ENCODE measurements around the gene RAPGEF1.
"Not testable (repeated sequence)": the region's sequence is repeated elsewhere in the genome, so short reads cannot be mapped to it uniquely, and the experiment has no call there.

The RAPGEF1 gene

DNA sequence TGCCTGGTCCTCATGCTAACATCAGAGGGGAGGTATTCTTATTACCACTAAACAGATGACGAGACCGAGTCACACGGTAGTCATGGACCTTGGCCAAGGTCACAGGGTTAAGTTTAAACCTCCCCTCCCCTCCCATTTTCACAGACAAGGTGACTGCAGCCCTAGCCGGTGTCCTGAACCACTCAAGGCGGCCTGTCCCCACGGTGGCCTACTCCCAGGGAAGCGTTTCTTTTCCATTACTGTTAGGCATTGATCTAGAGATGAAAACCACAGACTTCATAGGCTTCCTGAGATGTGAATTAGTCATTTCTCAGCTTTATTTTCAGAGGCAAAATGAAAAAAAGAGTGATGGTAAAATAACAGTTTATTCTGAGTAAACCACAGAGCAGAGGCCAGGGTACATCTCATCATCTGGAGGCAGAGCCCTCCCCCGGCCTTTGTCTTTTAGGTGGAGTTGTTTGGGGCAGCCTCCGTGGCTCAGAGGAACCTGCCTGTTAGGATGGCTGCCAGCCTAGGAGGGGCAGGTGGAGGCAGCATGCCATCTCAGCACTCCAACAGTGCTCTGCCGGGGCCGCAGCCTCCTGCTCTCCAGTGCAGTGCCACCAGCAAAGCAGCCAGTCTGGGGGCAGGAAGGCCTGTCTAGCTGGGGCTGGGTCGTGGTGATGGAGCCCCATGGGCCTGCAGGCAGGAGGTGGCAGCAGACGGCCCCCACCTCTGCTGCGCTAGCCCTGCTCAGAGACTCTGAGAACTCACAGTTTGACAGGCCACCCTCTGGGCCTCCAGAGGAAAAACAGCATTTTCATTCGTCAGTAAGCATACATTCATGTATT, 71.2 kb downstream of the RAPGEF1 start:
- peak; percentile 73 to 76 for DNase-seq

DNA sequence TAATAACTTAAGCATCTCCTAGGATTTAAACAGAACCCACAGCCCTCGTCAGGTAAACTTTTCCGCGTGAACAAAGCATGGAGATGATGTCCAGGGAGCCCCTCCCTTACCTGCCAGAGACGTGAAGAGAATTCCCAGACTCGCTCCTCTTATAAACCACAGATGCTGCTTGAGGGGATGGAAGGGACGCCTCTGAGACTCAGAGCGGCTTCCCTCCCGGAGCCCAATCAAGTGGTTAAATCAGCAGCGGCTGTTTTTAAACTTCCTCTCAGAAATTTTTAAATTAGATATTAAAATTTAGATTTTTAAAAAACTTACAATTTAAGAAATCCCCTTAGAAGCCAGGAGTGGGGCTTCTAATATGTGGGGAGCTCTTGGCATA, 71.8 kb downstream of the RAPGEF1 start:
- DNase-seq: no peak

DNA sequence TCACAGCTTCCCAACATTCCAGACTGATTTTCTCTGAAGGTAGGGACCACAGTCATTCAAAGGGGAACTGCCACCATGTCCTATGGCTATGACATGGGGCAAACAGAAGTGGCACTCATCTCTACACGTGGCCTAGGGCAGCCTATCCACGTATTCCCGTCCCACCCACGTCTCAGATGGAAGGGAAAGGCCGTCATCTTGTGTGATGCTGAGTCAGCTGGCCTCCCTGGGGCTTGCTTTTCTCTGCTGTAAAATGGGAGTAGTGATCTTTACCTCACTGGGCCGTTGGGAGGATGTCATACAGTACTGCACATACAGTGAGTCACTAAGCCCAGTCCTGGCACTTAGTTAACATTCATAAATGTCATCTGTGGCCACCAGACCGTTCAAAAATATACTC, 72.3 kb downstream of the RAPGEF1 start:
- peak; percentile 72 to 75 for DNase-seq

DNA sequence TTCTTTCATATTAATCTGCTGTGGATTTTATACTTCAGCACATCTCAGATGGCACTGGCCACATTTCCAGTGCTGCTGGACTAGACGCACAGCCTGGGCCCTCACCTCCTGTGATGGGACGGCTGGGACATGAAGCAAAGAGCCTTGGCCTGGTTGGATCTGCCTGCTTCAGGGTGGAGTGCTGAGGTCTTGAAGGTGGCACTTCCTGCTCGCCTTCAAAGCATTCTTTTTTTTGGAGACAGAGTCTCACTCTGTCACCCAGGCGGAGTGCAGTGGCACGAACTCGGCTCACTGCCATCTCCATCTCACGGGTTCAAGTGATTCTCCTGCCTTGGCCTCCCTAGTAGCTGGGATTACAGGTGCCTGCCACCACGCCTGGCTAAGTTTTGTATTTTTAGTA, 73.1 kb downstream of the RAPGEF1 start:
- no peak for DNase-seq

GRCh38 chr9:131666029-131666428, 73.8 kb downstream of the RAPGEF1 start:
- DNase-seq: no peak

GRCh38 chr9:131663288-131663687, 76.6 kb downstream of the RAPGEF1 start:
- no peak for DNase-seq

DNA sequence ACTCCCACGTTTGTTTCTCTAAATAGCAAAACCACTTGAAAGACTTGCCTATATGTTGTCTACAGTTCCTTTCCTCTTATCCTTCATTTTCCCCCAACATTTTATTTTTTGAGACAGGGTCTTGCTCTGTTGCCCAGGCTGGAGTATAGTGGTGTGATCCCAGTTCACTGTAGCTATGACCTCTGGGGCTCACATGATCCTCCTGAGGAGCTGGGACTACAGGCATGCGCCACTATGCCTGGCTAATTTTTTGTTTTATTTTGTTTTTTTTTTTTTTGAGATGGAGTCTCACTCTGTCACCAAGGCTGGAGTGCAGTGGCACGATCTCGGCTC, 77.6 kb downstream of the RAPGEF1 start:
- not testable (repeated sequence) for DNase-seq

- DNase-seq: peak; percentile 70 to 78
Observed at GRCh38 chr9:131661568-131662288, 78.1 kb downstream of the RAPGEF1 start.

DNA sequence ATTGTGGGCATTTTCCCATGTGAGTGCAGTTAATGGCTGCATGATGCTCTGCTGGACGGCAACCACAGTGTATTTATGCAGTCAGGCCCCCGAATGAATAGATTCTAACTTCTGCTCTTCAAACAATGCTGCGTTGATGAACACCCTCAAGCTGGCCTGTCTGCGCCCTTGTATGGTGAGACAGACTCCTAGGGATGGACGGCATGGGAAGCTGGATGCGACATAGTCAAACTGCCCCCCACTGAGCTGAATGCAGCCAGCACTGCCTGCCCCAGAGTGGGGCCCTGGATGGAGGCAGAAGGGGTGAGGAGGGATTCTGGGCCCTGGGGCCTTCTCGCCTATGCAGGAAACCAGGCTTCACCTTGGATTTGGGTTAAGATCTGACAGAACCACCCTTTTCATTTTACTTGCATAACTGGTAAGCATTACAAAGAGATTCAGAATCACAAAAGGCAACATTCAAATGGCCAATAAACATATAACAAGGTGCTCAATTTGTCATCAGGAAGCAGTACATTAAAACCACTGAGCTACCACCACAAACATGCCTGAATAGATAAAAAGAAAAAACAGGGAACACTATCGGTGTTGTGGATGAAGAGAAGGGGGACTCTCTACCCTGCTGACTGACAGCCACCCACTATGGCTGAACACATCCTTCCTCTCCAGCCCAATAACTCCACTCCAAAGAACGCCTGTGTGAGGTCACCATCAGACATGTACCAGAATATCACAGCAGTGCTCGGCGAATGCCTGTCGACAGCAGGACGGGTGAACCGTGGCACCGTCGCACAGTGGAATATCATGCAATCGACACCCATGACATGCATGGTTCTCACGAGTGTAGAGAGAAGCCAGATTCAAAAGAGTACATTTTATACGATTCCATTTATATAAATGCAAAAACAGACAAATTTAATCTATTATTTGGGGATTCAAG, 79.1 kb downstream of the RAPGEF1 start:
- no peak for DNase-seq

DNA sequence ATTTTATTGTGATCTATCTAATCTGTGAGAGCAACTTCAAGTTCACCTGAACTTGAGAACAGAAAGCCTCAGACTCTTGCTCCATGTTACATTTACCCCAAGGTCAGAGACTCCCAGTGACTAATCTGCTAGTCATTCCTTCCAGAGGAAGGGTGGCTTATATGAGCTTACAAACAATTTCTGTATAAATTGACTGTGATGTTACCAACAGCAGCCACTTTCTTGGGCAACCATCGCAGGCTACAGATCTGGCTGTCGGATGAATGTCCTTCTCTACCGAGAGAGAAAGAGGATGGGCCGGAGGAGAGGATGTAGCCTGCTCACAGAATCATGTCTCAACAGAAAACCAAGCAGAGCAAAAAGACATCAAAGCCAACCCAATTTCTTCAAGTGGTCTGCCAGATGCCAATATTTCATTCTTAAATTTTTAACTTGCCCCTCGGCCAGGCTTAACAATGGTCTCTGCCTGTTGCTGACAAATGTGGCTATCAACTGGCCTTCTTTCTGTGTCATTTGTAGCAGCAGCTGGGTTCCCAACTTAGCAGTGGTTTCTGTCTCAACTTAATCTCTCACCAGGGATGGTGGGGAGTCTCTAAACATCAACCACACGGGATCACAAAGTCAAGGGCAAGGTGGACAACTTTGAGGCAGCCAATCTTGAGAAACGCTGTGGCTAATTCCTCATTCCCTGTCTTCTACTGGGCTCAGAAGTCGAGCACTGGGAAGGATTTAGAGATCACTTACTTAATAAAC, 81.3 kb downstream of the RAPGEF1 start:
- peak in 1 of 2 donors; percentile 39 for DNase-seq

DNA sequence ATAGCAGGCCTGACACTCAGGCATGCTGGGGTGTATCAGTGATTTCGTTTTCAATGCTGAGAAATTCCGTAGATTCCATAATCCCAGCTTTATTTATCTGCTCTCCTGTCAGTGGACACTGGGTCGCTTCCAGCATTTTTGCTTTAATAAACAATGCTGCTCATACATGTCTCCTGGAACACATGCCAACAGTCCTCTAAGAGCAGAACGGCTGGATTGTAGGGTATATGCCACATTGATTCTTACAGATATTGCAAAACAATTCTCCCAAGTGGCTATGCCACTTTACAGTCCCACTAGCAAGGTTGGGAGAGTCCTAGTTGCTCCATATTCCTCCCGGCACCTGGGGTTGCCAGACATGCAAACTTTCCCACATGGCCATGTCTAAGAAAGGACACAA, 81.9 kb downstream of the RAPGEF1 start:
- DNase-seq: no peak

DNA sequence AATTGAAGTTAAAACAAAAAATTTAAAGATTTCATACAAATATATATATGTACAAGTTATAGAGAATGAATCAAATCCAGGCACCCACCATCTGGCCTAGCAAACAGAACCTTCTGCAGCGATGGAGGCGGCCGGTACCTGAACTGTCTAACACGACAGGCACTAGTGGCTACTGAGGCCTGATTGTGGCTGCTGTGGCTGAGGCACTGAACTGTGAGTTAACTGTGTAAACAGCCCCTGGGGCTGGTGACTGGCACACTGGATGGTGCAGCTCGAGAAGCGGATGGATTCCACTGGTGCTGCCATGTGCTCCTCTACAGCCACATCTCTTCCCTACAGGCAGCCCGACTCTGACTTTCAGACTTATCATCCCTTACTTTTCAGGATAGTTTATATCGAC, 82.4 kb downstream of the RAPGEF1 start:
- DNase-seq: no peak

- DNase-seq: no peak
Observed at GRCh38 chr9:131657037-131657377, 82.9 kb downstream of the RAPGEF1 start.

GRCh38 chr9:131656356-131657036, 83.4 kb downstream of the RAPGEF1 start:
- DNase-seq: peak; percentile 60 to 63

GRCh38 chr9:131654369-131654768, 85.5 kb downstream of the RAPGEF1 start:
- DNase-seq: not testable (repeated sequence)

DNA sequence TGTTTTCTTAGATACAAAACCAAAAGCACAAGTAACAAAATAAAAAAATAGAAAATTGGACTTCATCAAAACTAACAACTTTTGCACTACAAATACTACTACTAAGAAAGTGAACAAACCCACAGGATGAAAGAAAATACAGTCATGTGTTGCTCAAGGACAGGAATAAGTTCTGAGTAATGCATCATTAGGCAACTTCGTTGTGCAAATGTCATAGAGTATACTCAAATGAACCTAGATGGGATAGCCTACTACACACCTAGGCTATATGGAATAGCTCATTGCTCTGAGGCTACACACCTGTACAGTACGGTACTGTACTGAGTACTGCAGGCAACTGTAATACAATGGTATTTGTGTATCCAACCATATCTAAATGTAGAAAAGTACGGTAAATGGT, 88.3 kb downstream of the RAPGEF1 start:
- no peak for DNase-seq

GRCh38 chr9:131651160-131651559, 88.7 kb downstream of the RAPGEF1 start:
- peak in 1 of 2 donors; percentile 36 for DNase-seq

DNA sequence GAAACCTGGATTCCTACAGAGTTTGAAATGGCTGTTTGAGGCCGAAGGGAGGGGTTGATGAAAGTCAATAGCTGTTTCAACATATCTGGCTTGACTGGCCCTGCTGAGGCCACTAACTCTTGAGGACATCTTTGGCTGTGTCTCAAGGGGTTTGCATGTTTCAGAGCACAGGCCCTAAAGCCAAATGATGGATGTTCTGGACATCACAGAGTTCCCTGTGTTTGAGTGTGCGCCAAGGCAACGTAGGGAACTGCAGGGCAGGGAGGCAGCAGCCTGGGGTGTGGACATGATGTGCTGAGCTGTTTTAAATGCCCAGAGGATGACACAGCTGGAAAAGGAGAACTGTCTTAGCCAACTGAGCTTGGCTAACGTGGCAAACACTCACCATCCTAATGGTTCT, 89.6 kb downstream of the RAPGEF1 start:
- no peak for DNase-seq

- DNase-seq: no peak
Observed at GRCh38 chr9:131649646-131650045, 90.2 kb downstream of the RAPGEF1 start.

GRCh38 chr9:131645078-131645776, 94.6 kb downstream of the RAPGEF1 start:
- no peak for DNase-seq

DNA sequence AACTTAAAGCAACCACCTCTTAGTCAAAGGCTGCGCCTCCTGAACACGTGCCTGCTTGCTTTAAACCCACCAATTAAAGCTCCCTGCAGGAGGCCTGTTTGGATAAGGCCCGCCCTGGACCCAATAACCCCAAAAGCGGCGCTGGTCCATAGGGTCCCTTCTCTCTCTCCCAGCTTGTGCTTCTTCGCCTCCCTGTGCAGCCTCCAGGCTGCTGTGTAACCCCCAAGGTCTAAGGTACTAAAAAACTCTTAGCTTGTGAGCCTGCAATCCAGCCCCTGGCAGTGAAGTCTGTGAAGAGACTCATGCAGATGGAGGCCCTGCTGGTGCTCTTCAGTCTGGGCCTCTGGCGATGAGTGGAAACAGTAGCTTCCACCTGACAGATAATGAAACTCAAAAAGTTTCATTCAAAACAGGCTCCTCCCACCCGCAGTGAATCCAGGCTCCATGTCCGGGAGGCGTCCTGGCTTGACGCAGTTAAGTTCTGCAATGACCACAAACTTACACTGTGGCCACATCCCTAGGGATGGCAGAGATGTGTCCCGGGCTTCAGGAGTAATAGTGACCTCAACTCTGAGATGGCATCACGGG, 97.3 kb downstream of the RAPGEF1 start:
- DNase-seq: peak; percentile 64 to 67

All from stimulated activated CD4-positive, alpha-beta T cell treated with anti-CD3 and anti-CD28 coated beads, Interleukin-2, amount 100 ng/mL, for 24 hours (primary cell).